Heart left ventricle (tissue), 13 donors: Measurements from ENCODE around the gene CDK4.

Experiments used
- POLR2A ChIP-seq, 2 donors: fragments of 450-650 bp; IDR thresholded peaks; one replicate each; pipeline ENCODE4 v1.6.1; 2017; ENCODE audit warnings: antibody characterized with exemption in 2 of 2, mild to moderate bottlenecking in 2 of 2, moderate library complexity in 2 of 2
- TF ChIP-seq, protein P1 (sequence below), 12 donors: fragments of 200-600 bp; sonication (generic) in 4 of 12; IDR thresholded peaks; one replicate each; pipeline versions ENCODE4 v1.5.0 to v1.8.0; 2018 to 2022; ENCODE audit warnings: antibody characterized with exemption in 12 of 12, mild to moderate bottlenecking in 5 of 12
- donor health status: ischemic (EF 13 %, LVEDD 7.1; RV severe dilation, severe dysfunction).
- donor health status: DM: no; HTN: yes; CAD: no.
- donor health status: DM: no; HTN: no; CAD: no.
- donor health status: ischemic (EF 25% LVEDD 6.9; RV normal size, moderate dysfunction).
- donor health status: ischemic (EF 25% LVEDD 5.7; RV mildly dilated, moderate dysfunction).
- donor health status: ischemic (EF 35%, LVEDD 5.7; RV mildly dilated, moderate dysfunction).
- donor health status: nonischemic (EF 11% LVEDD 7.7; RV severe dilation, severe dysfunction).
- donor health status: DM: yes; HTN: yes; CAD: no.
- donor health status: PGD.
- donor health status: ischemic (EF 29% LVEDD 5.4; RV normal size, mild dysfunction).
- donor health status: nonischemic (EF 23%, LVEDD 6.1; RV moderate dilation, normal function).

DNA sequence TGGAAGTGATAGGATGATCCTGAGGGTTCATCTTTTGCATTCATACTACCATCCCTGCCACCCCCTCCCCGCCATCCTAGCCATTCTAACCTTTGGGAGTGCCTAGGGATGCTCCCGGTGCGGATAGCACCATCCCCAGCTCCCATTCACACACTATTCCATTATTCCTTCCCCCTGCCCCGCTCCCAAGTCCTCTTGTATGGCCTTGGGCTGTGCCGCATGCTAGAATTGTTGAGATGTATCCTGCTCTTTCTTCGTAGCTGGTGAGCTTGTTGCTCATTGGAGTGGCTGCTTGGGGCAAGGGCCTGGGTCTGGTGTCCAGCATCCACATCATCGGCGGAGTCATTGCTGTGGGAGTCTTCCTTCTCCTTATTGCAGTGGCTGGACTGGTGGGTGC, 6.6 kb downstream of the CDK4 start:
- TF ChIP-seq, protein P1, sequence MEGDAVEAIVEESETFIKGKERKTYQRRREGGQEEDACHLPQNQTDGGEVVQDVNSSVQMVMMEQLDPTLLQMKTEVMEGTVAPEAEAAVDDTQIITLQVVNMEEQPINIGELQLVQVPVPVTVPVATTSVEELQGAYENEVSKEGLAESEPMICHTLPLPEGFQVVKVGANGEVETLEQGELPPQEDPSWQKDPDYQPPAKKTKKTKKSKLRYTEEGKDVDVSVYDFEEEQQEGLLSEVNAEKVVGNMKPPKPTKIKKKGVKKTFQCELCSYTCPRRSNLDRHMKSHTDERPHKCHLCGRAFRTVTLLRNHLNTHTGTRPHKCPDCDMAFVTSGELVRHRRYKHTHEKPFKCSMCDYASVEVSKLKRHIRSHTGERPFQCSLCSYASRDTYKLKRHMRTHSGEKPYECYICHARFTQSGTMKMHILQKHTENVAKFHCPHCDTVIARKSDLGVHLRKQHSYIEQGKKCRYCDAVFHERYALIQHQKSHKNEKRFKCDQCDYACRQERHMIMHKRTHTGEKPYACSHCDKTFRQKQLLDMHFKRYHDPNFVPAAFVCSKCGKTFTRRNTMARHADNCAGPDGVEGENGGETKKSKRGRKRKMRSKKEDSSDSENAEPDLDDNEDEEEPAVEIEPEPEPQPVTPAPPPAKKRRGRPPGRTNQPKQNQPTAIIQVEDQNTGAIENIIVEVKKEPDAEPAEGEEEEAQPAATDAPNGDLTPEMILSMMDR (IDR thresholded peaks at IDR 0.05): no peak
- TF ChIP-seq POLR2A (IDR thresholded peaks at IDR 0.05): no peak
